Left lobe of liver (tissue), 2 donors: ENCODE measurements around the gene EYS. TPM values are rescaled to one million over a fixed set of nuclear protein-coding genes. Genes with fewer than 3 reads are reported as not detected.

Source experiments
- ATAC-seq: fragments of 200-7000 bp; cut with Tn5 transposase; one replicate; pipeline ENCODE4 v1.9.1; 2020; ENCODE audit warnings: mild to moderate bottlenecking, moderate library complexity
- DNase-seq: peaks from one replicate; pipeline ENCODE4 v3.0.0-alpha.2; 2020; ENCODE audit warnings: low spot score
- total RNA-seq: library from RNA; stranded (reverse); gene quantifications from one replicate; pipeline ENCODE4 v1.2.1, GENCODE V29; 2021
- donor health status: DM: no; HTN: no; CAD: no; lungs with moderate emphysema.
- donor health status: DM: no; HTN: yes; CAD: no.

Gene EYS
- total RNA-seq, 1 donor from 2014 or later, result 1.3 TPM

DNA sequence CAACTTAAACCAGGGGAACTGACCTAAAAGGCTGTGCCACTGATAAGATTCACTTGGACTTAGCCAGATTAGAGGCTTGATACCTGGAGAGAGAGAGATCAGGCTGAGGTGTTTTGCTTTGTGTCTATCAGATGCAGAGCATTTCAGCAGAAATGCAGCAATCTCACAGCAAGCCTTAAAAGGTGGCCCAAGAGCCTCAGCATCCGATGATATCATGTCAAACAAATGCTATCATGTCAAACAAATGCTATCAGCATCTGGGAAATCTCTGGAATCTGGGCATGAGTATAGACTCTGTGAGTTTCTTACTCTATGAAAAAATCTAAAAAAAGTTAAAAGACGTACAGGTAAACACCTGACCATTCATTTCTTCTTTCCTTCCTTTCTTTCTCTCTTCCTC is 718.9 kb downstream of the EYS start:
- ATAC-seq (no peak), DNase-seq (no peak)

DNA sequence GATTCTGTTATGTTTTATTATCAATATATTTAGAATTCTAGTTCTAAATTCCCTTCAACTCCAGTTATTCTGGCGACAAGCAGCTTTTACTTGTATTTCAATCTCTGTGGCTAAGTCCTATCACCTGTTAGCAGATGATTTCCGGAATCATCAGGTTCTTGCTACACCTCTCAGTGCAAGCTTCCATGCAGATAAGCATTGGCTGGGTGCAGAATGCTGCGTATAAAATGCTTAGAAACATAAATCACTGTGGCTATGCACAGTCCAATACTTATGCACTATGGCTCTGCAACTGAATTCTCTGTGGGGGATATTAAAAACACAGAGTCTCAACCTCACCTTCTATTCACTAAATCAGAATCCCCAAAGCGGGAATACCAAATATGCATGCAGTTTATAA is 720.0 kb downstream of the EYS start:
- ATAC-seq (no peak), DNase-seq (no peak)

DNA sequence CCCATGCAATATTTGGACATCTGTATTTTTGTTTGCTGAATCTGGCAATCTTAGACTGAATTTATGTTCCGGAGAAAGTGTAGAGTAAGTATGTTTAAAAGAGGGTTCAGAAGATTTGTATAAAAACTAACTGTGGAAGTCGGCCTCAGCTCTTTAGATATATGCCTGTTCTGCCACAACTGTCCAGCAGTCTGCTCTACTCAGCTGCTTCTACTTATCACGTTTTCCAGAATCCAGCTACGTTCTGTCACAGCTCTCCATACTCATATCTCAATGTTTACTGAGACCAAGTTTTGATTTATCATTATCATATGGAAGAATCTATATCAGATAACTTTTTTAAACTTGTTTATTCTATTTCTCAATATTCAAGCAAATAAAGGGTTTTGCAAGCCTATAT is 721.3 kb downstream of the EYS start:
- DNase-seq, result no peak

DNA sequence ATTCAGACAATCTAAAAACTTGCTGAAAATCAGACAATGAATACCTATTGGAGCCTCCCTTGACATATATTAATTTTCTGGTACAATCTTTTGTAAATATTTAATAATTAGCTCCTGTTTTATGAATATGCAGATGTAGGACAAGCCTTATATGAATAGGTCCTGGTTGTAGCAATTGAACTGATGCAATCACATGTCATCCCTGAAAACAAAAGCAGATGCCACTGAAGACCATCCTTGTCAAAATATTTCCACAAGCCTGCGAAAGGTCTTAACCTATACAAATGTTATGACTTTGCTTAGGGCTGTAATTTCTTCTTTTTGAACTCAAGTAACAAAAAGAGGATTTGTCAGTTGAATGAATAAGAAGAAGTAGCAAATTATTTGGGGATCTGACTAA is 722.1 kb downstream of the EYS start:
- ATAC-seq, result no peak
- DNase-seq, result no peak

More for the DNA sequence above, 721.3 kb downstream of the EYS start:
- ATAC-seq, result no peak

DNA sequence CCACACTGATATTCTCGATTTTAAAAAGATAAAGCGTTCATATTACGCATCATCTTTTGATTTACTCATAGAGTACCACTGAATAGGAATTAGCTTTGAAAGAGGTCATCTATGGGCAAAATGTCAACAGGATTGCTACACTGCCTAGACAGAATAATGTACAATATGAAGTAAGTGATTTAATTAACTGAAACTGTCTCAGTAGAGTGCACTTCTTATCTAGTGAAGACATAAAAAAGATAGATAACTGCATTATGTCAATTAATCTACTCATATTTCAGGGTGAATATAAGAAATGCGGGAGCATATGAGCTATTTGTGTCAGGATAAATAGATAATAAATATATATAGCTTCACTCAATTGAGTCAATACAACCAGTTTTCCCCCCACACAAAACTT is 723.9 kb downstream of the EYS start:
- no peak for ATAC-seq
- no peak for DNase-seq

DNA sequence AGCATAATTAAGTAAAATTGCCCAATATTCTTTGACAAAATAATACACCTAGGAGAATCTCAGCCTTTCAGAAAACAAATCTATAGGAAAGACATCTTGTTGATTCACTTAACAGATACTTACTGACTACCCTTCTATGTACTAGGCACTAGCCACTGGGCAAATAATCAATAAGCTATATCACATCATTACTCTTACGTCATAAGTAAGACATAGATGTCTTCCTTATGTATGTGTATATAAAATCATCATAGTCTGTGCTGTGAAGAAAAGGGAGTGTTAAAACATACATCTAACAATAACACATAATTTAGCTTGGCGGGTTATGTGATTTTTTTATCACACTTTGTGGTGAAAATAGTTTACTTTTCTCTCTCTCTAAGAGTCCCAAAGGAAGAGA is 733.9 kb downstream of the EYS start:
- DNase-seq, result no peak
- ATAC-seq, result no peak

DNA sequence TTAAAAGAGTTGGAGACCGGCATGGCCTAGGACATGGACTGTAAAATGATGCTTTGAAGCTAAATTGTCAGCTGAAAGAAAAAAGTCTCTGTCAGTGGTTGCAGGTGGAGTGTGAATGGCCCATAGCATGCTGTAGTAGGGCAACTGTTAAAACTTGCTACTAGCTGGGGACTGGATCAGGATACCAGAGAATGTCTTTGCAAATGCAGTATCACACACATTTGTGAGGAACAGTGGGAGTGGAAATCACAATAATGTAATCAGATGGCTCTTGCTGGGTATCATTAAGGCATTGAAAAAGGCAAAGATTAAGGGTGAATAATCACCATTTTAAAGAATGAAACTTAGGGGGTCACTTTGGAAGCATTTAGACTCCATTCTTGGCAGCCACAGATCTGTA is 737.9 kb downstream of the EYS start:
- ATAC-seq (no peak), DNase-seq (no peak)

DNA sequence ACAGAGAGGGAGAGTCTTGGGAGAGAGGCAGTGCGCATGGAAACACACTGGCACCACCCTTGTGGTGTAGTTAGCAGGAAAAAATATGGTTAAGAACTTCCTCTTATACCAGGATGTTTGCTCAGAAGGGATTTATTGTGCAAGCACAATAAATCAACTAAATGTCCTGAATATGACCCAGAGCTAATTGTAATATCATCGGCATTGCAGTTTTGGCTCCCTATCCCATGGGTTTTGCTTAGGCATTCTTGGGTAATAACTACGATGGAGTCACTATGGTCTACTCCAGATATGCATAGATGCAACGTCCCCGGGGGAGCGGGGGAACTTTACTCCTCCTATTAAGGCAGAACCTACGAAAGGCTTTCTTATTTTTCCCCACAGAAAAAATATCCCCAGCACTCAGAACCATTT is 751.6 kb downstream of the EYS start:
- no peak for DNase-seq
- no peak for ATAC-seq

DNA sequence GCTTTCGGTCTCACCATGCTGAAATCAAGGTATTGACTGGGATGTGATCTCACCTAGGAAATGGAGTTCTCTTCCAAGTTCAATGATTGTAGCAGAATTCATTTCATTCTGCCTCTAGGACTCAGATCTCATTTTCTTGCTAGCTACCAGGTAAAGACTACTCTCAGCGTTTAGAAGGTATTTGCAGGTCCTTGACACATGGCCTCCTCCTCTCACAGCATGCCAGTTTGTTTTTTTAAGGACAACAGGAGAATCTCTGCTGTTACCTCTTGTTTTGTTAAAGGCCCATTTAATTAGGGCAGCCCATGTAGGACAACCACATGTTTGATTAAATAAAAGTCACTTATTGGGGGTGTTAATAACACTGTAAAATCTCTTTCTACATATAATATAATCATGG is 757.8 kb downstream of the EYS start:
- DNase-seq (no peak), ATAC-seq (no peak)

DNA sequence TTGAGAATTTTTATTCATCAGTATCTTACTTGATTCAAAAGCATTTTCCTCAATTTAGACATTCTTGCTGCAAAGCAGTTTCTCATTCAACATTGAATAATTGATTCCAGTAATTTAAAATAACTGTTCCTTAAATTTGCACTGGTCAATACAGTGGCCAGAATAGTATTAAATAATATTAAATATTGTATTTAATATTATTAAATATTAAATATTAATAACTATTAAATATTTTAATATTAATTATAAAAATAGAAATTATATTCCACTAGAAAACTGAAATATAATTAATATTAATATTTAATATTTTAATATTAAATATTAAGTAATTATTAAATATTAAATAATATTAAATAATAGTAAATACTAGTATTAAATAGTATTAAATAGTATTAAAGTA is 758.8 kb downstream of the EYS start:
- no peak for DNase-seq
- ATAC-seq, result no peak

DNA sequence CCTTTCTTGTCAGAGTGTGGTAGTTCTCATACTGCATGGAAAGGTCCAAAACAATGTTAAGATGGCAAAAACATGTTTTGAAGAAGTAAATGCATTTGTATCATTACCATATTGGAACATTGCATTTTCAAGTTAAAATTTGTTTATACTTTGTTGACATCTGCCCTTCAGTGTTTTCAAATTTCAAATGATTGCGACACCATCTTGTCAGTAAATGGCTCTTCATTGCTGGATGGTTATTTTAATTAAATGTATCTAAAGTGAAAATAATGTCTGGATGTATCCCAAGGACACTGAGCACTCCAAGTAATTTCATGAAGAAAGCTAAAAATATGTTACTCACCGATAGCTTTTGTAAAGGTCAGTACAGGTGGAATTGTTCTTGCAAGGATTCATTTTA is 761.6 kb downstream of the EYS start:
- DNase-seq (no peak), ATAC-seq (no peak)

DNA sequence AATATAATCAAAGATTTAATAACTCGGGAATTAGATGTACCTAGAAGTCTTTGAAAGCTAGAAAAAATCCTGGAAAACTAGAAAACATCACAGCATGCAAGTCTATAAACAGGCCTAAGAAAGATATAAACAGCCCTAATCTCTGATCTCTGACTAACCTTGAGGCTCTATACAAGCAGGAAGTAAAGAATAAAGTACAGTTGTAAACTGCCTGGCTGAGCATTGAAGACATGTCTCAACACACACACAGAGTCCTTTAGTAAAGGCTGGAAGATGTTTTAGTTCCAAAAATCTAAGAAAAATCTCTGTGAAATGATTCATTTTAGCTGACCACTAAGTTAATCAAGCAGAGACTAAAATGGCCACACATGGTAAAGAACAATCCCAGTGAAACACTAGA is 774.5 kb downstream of the EYS start:
- no peak for DNase-seq
- ATAC-seq, result no peak

DNA sequence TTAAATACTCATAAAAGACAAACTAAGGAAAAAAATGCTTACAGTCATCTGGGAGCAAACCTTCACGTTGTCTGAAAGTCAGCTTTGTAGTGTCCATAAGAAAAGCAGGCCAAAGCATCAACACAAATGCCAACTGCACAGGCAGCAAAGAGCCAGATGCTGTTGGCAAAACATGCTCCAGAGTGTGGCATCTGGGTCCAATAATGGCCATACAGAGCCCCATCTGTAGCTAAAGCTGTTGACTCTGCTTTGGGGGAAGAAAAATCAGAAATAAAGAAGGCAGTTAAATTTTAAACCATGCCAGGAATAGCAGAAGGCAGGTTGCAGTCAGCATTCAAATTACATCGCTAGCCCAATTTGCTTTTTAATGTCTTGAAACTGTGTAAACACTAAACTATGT is 776.3 kb downstream of the EYS start:
- ATAC-seq (no peak), DNase-seq (no peak)

DNA sequence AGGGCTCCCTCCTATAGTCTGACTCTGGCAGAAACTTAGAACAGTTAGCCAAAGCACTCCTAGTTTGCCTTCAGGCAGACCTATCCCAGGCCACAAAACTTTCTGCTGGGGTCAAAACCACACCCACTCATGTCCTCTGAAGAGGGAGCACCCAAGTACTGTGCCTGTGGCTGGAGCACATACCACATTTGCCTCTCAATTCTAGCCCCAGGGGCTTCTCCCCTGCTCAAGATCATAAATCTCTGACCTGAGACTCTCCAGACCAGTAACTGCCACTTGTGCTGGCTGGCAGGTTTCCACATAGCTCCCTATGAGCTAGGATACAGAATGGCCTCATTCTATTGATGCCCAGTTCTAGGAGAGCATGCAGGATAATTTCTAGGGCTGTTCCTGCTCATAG is 781.0 kb downstream of the EYS start:
- DNase-seq (no peak), ATAC-seq (no peak)

DNA sequence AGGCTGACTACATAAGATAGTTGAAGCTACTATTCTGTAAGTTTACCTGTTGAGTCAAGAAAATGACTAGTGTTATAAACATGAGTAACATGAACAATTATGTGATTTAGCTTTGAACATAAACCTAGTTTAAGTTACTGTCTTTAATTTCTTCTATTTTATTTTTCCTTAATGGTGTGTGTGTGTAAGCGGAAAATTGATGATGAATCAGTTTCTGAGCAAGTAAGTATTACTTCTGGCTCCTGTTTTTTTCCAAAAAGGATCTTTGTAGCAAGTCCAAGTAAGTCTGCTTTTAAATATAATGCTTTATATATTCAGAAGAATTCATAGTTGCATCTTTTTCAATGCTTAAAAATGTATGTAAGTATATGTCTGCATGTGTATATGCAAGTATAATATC is 786.8 kb downstream of the EYS start:
- DNase-seq (no peak), ATAC-seq (no peak)

DNA sequence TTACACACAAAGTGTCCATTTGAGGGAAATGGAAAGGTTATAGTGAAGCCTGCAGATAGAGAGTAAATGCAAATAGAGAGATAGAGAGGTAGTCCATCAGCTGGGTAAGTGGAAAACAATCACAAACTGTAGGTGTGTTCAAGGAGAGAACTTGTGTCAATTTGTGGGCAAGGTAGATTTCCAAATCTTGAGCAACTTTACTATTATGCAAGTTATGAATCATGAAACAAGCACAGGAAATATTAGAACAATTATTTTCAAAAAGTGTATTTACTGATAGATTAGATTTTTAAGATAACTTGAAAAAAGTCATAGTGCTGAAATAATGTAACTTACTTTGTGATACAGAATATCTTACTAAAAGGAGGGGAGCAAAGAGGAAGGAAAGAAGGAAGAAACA is 792.9 kb downstream of the EYS start:
- no peak for DNase-seq

DNA sequence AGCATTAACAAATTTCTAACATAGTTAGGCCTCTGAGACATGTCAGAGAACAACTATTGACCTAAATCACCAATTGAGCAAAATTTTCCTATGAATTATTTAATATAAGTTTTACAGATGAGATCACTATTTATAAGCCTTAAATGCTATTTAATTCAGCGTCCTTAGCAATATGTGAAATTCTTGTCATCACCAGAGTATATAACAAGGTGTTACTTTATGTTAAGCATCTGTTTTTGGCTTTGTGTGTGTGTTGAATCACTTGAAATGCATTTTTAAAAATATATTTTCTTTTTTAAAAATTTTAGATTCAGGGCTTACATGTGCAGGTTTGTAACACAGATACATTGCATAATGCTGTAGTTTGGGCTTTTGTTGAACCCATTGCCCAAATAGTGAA is 794.1 kb downstream of the EYS start:
- no peak for DNase-seq
- ATAC-seq, result no peak

More for the DNA sequence above, 792.9 kb downstream of the EYS start:
- no peak for ATAC-seq

DNA sequence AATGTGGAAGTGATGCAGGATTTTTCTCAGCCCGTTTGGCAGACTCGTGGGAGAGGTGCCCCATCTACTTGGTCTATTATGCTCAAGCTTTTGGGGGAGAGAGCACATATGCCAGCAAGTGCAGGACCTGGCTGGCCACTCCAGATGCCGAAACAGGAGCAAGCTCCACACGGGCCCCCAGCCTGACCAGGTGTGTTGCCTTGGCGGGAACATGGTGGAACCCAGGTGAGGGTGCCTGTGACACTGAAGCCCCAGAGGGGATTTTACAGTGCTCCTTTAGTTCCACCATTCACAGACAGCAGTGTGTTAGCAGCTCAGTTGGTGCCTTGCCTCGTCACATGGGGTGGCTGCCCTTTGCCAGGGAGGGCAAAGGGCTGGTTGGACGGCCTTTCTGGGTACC is 798.9 kb downstream of the EYS start:
- no peak for ATAC-seq

DNA sequence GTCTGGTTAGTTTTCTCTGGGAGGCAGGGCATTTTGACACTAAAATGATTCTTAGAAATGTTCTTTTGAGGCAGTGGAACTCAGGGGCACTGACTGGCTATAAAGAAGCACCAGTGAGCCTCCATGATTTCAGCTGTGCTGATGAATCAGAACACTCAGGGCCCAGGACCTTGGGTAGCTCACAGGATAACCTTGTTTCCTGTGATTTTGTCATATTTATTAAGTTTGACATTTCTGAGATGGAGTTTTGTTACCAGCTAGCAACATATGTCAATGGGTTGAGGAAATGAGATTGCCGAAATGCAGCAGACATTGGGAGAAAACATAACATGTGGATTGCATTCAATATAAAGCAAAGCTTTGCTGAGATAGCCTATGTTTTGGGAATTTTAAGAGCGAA is 802.4 kb downstream of the EYS start:
- no peak for DNase-seq
- ATAC-seq, result no peak

More for the DNA sequence above, 798.9 kb downstream of the EYS start:
- no peak for DNase-seq

DNA sequence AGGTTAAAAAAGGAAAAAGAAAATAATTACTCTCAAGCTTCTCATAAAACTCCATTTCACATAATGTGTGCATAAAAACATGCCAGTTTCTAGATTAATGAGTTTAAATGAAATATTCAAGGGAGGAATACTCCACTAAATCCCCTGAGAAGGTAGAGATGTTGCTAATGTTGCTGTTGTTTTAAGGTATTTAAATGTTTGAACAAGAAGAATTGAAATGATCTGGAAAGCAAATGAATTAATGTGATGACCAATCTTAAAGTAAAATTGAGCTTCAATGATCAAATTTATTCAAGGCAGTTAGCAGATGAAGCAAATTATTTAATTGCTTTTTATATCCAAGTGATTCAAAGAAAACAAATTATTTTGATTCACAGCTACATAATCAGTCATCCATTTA is 804.4 kb downstream of the EYS start:
- DNase-seq (no peak), ATAC-seq (no peak)

DNA sequence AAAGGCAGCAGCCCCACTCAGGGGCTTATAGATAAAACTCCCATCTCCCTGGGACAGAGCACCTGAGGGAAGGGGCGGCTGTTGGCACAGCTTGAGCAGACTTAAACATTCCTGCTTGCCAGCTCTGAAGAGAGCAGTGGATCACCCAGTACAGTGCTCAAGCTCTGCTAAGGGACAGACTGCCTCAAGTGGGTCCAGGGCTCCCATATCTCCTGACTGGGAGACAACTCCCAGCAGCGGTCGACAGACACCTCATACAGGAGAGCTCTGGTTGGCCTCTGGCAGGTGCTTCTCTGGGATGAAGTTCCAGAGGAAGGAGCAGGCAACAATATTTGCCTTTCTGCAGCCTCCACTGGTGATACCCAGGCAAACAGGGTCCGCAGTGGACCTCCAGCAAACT is 810.1 kb downstream of the EYS start:
- DNase-seq (no peak), ATAC-seq (no peak)

DNA sequence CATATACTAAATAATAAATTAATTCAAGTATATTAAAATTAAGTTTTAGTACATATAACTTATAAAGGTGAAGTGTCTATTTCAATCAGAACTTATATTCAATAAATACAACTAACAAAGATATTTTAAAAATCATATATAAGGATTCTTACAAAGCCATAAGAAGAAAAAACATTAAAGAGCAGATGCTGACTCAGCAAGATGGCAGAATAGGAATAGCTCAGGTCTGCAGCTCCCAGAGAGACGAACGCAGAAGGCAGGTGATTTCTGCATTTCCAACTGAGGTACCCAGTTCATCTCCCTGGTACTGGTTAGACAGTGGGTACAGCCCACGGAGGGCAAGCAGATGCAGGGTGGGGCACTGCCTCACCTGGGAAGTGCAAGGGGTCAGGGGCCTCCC is 811.1 kb downstream of the EYS start:
- DNase-seq, result no peak

DNA sequence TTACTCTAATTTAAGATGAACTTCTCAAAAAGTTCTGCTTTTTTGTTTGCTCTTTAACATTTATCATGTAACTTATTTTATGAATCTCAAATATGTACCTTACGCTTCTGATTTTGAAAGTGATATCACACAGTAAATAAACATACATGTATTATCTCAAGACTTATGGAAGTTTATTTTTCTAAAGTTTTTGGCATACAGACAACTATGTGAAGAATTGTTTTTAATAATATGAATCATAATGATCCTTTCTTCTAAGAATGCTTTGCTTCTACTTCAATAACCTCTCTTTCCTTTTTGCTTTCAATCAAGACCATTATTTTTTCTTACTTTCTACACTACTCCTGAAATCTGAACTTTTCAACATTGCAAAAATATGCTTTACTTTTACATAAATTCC is 816.4 kb downstream of the EYS start:
- ATAC-seq (no peak), DNase-seq (no peak)

More for the DNA sequence above, 811.1 kb downstream of the EYS start:
- ATAC-seq, result no peak

DNA sequence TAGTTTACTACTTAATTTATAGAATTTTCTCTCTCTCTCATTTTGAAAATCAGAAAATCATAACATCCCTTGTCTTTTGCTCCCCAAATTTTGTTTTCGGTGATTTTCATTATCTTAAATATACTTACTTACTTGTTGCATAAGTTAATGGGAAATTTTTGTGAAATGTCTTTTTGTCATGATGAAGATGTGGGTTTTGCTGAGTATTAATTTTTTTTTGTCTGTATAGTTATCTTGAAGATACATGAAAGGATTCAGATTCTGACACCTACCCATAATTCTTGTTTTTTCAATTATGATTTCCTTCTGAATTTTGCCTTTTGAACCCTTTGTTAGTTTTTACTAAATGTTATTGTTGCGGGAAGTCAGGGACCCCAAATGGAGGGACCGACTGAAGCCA is 817.9 kb downstream of the EYS start:
- ATAC-seq (no peak), DNase-seq (no peak)
